ENCODE results near the gene CAND2. TPM values are rescaled to one million over a fixed set of nuclear protein-coding genes. Genes with fewer than 3 reads are reported as not detected.

CAND2 gene
- total and polyA plus RNA-seq, 4 donors, result 0.38 to 1.6 (median 0.92) TPM

- no peak overlapping the region for H3K9ac ChIP-seq (ENCODE audit: low read depth in 1 of 2, low read length in 2 of 2)
- peaks cover 0 to 4% (median 0%) of the 10 kb centered on the region in 4 donors for H3K4me1 ChIP-seq (ENCODE audit: control insufficient read depth in 4 of 4, insufficient read depth in 4 of 4, low read length in 3 of 4)
- H3K4me3 ChIP-seq (ENCODE audit: low read depth in 1 of 3, low read length in 3 of 3), result no peak overlapping the region
- H3K9me3 ChIP-seq (ENCODE audit: control insufficient read depth in 4 of 4, low read length in 3 of 4), result no peaks in the 10 kb centered on the region
- H3K27ac ChIP-seq (ENCODE audit: low read depth in 1 of 2, low read length in 2 of 2), result no peak overlapping the region
- 91% methylated on average over 7 of the region's 7 CpGs for WGBS
- TF ChIP-seq YY1 (IDR thresholded peaks at IDR 0.05) (no peak), RXRA (IDR thresholded peaks at IDR 0.05) (no peak)
- peaks cover 6 to 63% (median 52%) of the 10 kb centered on the region in 4 donors for H3K36me3 ChIP-seq (ENCODE audit: control insufficient read depth in 4 of 4, insufficient read depth in 3 of 4, low read depth in 1 of 4, low read length in 3 of 4)
- no peaks in the 10 kb centered on the region for H3K27me3 ChIP-seq (ENCODE audit: control insufficient read depth in 4 of 4, insufficient read depth in 4 of 4, low read length in 3 of 4)
- no peak for DNase-seq (ENCODE audit: low spot score)
These were observed 36.1 kb downstream of the CAND2 start for GRCh38 chr3:12832350-12833221.

GRCh38 chr3:12833222-12834161 lies 37.0 kb downstream of the CAND2 start:
- Histone ChIP-seq H3K36me3 (ENCODE audit: control insufficient read depth in 4 of 4, insufficient read depth in 3 of 4, low read depth in 1 of 4, low read length in 3 of 4) (peaks cover 6 to 72% (median 58%) of the 10 kb centered on the region in 4 donors), H3K9ac (ENCODE audit: low read depth in 1 of 2, low read length in 2 of 2) (no peak overlapping the region), H3K27ac (ENCODE audit: low read depth in 1 of 2, low read length in 2 of 2) (no peak overlapping the region), H3K9me3 (ENCODE audit: control insufficient read depth in 4 of 4, low read length in 3 of 4) (no peaks in the 10 kb centered on the region), H3K27me3 (ENCODE audit: control insufficient read depth in 4 of 4, insufficient read depth in 4 of 4, low read length in 3 of 4) (no peaks in the 10 kb centered on the region), H3K4me1 (ENCODE audit: control insufficient read depth in 4 of 4, insufficient read depth in 4 of 4, low read length in 3 of 4) (peaks cover 4 to 12% (median 8%) of the 10 kb centered on the region in 4 donors), H3K4me3 (ENCODE audit: low read depth in 1 of 3, low read length in 3 of 3) (no peak overlapping the region)
- no peak for DNase-seq (ENCODE audit: low spot score)
- TF ChIP-seq JUND (IDR thresholded peaks at IDR 0.05), result no peak
- no peak for TF ChIP-seq FOXA2 (IDR thresholded peaks at IDR 0.05)
- TF ChIP-seq RXRA (IDR thresholded peaks at IDR 0.05), result no peak
- 94% methylated on average over 13 of the region's 13 CpGs for WGBS

GRCh38 chr3:12835052-12835665 lies 38.7 kb downstream of the CAND2 start:
- TF ChIP-seq JUND (IDR thresholded peaks at IDR 0.05) (no peak), YY1 (IDR thresholded peaks at IDR 0.05) (no peak), RAD21 (IDR thresholded peaks at IDR 0.05) (no peak), NR2F2 (IDR thresholded peaks at IDR 0.05) (no peak), ZBTB33 (IDR thresholded peaks at IDR 0.05) (no peak), REST (IDR thresholded peaks at IDR 0.05) (no peak), MAX (IDR thresholded peaks at IDR 0.05) (no peak), FOXA2 (IDR thresholded peaks at IDR 0.05) (no peak), GABPA (IDR thresholded peaks at IDR 0.05 in 1 of 2, conservative IDR thresholded peaks at IDR 0.05 in 1 of 2) (no peak), CTCF (IDR thresholded peaks at IDR 0.05; ENCODE audit: low read depth, low read length, missing input control) (no peak), RXRA (IDR thresholded peaks at IDR 0.05) (no peak), EGR1 (IDR thresholded peaks at IDR 0.05; ENCODE audit: low read depth in 2 of 2) (no peak), ATF3 (IDR thresholded peaks at IDR 0.05) (no peak), TAF1 (conservative IDR thresholded peaks at IDR 0.05) (no peak)
- H3K9ac ChIP-seq (ENCODE audit: low read depth in 1 of 2, low read length in 2 of 2), result no peak overlapping the region
- H3K36me3 ChIP-seq (ENCODE audit: control insufficient read depth in 4 of 4, insufficient read depth in 3 of 4, low read depth in 1 of 4, low read length in 3 of 4), result peaks cover 10 to 85% (median 70%) of the 10 kb centered on the region in 4 donors
- DNase-seq (ENCODE audit: low spot score), result no peak
- H3K4me3 ChIP-seq (ENCODE audit: low read depth in 1 of 3, low read length in 3 of 3), result no peak overlapping the region
- no peaks in the 10 kb centered on the region for H3K9me3 ChIP-seq (ENCODE audit: control insufficient read depth in 4 of 4, low read length in 3 of 4)
- no peak overlapping the region for H3K27ac ChIP-seq (ENCODE audit: low read depth in 1 of 2, low read length in 2 of 2)
- H3K4me1 ChIP-seq (ENCODE audit: control insufficient read depth in 4 of 4, insufficient read depth in 4 of 4, low read length in 3 of 4), result peaks cover 8 to 29% (median 24%) of the 10 kb centered on the region in 4 donors
- H3K27me3 ChIP-seq (ENCODE audit: control insufficient read depth in 4 of 4, insufficient read depth in 4 of 4, low read length in 3 of 4), result no peaks in the 10 kb centered on the region
- 94% methylated on average over 6 of the region's 6 CpGs for WGBS

Data from liver (tissue), 9 donors.